ENCODE measurements around the gene KRTAP5-8. TPM values are rescaled to one million over a fixed set of nuclear protein-coding genes. Genes with fewer than 3 reads are reported as not detected.

Gene KRTAP5-8
- total RNA-seq, 1 experiment from 2014 or later: not detected

DNA sequence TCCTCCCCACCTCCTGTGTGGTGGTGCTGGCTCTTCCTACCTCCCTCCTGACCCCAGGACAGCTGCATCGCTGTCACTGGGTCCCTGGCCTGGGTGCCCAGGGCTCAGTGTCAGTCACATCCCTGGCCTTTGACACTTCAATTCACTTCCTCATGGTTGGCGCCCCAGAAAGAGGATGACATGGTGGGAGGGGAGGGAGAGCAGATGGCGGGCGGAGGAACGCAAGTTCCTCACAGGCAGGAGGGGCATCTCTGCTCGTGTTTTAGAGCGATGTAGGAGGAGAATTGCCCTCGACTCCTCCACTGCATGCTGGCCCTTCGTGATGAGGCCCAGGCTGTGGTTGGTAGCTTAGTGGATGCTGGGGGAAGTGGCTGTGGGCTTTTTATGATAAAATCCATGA lies 45.9 kb upstream of the KRTAP5-8 start (continued):
- TF ChIP-seq, protein P1, sequence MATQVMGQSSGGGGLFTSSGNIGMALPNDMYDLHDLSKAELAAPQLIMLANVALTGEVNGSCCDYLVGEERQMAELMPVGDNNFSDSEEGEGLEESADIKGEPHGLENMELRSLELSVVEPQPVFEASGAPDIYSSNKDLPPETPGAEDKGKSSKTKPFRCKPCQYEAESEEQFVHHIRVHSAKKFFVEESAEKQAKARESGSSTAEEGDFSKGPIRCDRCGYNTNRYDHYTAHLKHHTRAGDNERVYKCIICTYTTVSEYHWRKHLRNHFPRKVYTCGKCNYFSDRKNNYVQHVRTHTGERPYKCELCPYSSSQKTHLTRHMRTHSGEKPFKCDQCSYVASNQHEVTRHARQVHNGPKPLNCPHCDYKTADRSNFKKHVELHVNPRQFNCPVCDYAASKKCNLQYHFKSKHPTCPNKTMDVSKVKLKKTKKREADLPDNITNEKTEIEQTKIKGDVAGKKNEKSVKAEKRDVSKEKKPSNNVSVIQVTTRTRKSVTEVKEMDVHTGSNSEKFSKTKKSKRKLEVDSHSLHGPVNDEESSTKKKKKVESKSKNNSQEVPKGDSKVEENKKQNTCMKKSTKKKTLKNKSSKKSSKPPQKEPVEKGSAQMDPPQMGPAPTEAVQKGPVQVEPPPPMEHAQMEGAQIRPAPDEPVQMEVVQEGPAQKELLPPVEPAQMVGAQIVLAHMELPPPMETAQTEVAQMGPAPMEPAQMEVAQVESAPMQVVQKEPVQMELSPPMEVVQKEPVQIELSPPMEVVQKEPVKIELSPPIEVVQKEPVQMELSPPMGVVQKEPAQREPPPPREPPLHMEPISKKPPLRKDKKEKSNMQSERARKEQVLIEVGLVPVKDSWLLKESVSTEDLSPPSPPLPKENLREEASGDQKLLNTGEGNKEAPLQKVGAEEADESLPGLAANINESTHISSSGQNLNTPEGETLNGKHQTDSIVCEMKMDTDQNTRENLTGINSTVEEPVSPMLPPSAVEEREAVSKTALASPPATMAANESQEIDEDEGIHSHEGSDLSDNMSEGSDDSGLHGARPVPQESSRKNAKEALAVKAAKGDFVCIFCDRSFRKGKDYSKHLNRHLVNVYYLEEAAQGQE (IDR thresholded peaks at IDR 0.05; ENCODE audit: low read depth): no peak
- TF ChIP-seq ELF1 (IDR thresholded peaks at IDR 0.05; ENCODE audit: borderline replicate concordance, low read depth): no peak
- TF ChIP-seq YY1 (IDR thresholded peaks at IDR 0.05; ENCODE audit: extremely low read depth, insufficient replicate concordance, low read depth, low read length): no peak
- no peak for TF ChIP-seq SP1 (IDR thresholded peaks at IDR 0.05; ENCODE audit: low read depth)

DNA sequence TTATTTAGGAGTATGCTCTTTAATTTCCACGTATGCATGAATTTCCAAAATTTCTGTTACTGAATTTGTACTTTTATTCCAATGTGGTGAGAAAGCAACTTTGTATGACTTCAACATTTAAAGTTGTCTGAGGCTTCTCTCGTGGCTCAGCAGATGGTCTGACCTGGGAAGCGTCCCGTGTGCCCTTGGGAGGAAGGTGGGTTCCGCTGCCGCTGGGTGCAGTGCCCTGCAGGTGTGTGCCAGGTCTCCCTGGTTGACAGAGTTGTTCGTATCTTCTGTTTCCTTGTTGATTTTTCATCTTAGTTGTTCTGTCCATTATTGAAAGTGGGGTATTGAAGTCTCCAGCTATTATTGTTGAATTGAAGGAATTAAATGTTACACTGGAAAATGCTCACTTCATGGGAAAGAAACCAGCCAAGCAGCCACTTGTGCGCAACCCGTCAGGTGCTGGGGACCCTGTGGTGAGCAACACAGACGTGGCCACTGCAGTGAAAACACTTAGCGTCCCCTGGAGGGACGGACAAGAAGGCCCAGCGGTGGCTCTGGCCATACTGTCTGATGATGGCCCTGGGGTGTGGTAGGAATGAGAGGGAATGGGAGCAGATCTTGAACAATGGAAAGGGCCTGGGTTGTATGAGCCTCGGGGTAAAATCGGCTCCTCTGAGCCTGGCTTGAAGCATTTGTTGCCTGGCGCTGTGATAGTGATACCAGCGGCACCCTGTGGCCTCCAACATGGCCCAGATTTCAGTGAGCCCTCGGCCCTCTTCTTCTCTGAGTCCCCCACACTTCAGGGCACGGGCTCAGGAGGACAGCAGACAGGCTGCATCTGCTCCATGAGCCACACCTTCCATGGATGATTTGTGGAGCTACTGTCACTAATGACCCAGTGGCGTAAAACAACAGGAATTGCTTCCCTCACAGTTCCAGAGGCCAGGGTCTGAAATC lies 42.3 kb upstream of the KRTAP5-8 start:
- ATAC-seq: no peak
- intact Hi-C loops (cut with micrococcal nuclease): no loop called here
- Histone ChIP-seq H3K9ac (ENCODE audit: low read length) (no peak overlapping the region), H4K20me1 (ENCODE audit: insufficient read depth) (no peaks in the 10 kb centered on the region), H3K4me1 (ENCODE audit: control insufficient read depth in 1 of 2, insufficient read depth in 2 of 2, low read length in 2 of 2) (peaks cover 5 to 6% of the 10 kb centered on the region in 2 experiments; a peak in 3 of 4 replicates), H3K9me3 (ENCODE audit: control insufficient read depth in 1 of 2, insufficient read depth in 1 of 2, low read depth in 1 of 2, low read length in 2 of 2) (no peaks in the 10 kb centered on the region), H3K79me2 (ENCODE audit: insufficient read depth, low read length) (no peaks in the 10 kb centered on the region), H3K27me3 (ENCODE audit: insufficient read depth, low read length) (no peaks in the 10 kb centered on the region), H2AFZ (ENCODE audit: low read depth, low read length, poor library complexity, severe bottlenecking) (no peak overlapping the region), H3K4me3 (replicated peaks in 1 of 2; ENCODE audit: low read depth in 1 of 2, low read length in 2 of 2) (no peak overlapping the region), H3K4me2 (ENCODE audit: low read length) (no peak overlapping the region), H3K27ac (ENCODE audit: low read depth, low read length) (no peak overlapping the region), H3K36me3 (ENCODE audit: control insufficient read depth in 1 of 2, insufficient read depth in 2 of 2, low read length in 2 of 2) (peaks cover 12% of the 10 kb centered on the region in 2 experiments; a peak in 2 of 4 replicates), H3K9me2 (ENCODE audit: insufficient read depth) (no peaks in the 10 kb centered on the region)
- POLR2A ChIA-PET: no interaction called here
- TF ChIP-seq ZNF274 (IDR thresholded peaks at IDR 0.05; ENCODE audit: low read depth, low read length): no peak
- TF ChIP-seq, protein P2, sequence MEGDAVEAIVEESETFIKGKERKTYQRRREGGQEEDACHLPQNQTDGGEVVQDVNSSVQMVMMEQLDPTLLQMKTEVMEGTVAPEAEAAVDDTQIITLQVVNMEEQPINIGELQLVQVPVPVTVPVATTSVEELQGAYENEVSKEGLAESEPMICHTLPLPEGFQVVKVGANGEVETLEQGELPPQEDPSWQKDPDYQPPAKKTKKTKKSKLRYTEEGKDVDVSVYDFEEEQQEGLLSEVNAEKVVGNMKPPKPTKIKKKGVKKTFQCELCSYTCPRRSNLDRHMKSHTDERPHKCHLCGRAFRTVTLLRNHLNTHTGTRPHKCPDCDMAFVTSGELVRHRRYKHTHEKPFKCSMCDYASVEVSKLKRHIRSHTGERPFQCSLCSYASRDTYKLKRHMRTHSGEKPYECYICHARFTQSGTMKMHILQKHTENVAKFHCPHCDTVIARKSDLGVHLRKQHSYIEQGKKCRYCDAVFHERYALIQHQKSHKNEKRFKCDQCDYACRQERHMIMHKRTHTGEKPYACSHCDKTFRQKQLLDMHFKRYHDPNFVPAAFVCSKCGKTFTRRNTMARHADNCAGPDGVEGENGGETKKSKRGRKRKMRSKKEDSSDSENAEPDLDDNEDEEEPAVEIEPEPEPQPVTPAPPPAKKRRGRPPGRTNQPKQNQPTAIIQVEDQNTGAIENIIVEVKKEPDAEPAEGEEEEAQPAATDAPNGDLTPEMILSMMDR (IDR thresholded peaks at IDR 0.05 in 2 of 3, conservative IDR thresholded peaks at IDR 0.05 in 1 of 3; ENCODE audit: borderline replicate concordance in 1 of 3, insufficient read depth in 1 of 3, low read depth in 2 of 3, low read length in 2 of 3): no peak
- TF ChIP-seq FOSL1 (IDR thresholded peaks at IDR 0.05; ENCODE audit: low read depth): no peak
- TF ChIP-seq POLR2A (IDR thresholded peaks at IDR 0.05; ENCODE audit: borderline replicate concordance, extremely low read depth, insufficient read depth, insufficient read length): no peak
- TF ChIP-seq CEBPB (IDR thresholded peaks at IDR 0.05; ENCODE audit: low read depth): no peak
- TF ChIP-seq SP1 (IDR thresholded peaks at IDR 0.05; ENCODE audit: low read depth): no peak
- TF ChIP-seq, protein P3, sequence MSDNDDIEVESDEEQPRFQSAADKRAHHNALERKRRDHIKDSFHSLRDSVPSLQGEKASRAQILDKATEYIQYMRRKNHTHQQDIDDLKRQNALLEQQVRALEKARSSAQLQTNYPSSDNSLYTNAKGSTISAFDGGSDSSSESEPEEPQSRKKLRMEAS (IDR thresholded peaks at IDR 0.05): no peak
- TF ChIP-seq, protein P4, sequence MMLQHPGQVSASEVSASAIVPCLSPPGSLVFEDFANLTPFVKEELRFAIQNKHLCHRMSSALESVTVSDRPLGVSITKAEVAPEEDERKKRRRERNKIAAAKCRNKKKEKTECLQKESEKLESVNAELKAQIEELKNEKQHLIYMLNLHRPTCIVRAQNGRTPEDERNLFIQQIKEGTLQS (IDR thresholded peaks at IDR 0.05): no peak
- TF ChIP-seq RAD21 (IDR thresholded peaks at IDR 0.05; ENCODE audit: low read depth): no peak
- TF ChIP-seq, protein P1 (IDR thresholded peaks at IDR 0.05; ENCODE audit: low read depth): no peak
- BruUV-seq (replicated peaks): no TSS peak
- CTCF ChIA-PET: no interaction called here
- RAD21 ChIA-PET (ENCODE audit: low non-redundant PET in 1 of 2, low total read pairs in 2 of 2, uncharacterized antibody in 2 of 2, unreplicated experiment in 2 of 2): no interaction called here
- no peak for DNase-seq (ENCODE audit: low read depth, low spot score)

Measured in HCT116 (cell line).